ENCODE results near the gene SLCO2B1. TPM values are rescaled to one million over a fixed set of nuclear protein-coding genes. Genes with fewer than 3 reads are reported as not detected.

The SLCO2B1 gene
- polyA plus RNA-seq, 1 donor = 8.2 TPM

DNA sequence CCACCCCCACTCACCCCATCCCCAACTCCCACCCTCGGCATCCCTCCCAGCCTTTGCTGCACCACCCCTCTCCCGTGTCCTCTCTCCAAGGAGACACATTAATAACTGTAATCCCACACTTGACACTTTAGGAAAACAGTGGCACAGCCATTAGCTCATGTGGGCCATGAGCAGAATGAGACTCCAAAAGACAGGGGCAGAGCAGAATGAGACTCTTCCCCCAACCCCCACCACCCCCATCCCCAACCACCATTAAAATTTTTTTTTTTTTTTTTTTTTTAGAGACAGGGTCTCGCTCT, 6.2 kb upstream of the SLCO2B1 start:
- DNase-seq = no peak

DNA sequence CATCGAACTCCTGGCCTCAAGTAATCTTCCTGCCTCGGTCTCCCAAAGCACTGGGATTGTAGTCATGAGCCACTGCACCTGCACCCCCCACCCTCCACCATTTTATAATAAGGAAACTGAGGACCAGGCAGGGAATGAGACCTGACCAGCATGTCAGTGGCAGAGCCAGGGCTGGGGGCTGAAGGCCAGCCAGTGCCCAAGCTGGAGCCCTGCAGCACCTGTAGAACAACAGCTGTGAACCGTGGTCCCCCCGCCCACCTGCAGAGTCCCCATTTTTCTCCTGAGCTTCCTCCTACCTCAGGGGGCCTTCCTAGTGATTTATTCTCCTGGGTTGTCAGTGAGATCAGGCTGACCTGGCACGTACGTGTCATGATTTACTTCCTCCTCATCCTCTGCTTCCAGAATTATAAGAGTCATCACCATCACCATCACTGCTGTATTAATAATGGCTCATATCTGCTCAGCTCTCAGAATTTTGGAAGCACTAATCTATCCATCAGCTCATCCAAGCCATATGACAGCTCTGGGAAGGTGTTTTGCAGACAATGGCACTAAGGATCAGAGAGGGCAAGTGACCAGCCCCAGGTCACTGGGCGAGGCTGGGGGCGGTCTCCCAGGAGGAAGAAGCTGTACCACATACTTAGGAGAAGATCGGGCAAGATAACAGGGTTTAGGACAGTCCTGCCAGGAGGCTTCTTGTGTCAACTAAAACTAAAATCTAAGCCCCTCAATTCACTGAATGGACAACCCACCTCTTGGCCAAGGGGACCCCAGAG, 5.5 kb upstream of the SLCO2B1 start:
- DNase-seq = no peak

DNA sequence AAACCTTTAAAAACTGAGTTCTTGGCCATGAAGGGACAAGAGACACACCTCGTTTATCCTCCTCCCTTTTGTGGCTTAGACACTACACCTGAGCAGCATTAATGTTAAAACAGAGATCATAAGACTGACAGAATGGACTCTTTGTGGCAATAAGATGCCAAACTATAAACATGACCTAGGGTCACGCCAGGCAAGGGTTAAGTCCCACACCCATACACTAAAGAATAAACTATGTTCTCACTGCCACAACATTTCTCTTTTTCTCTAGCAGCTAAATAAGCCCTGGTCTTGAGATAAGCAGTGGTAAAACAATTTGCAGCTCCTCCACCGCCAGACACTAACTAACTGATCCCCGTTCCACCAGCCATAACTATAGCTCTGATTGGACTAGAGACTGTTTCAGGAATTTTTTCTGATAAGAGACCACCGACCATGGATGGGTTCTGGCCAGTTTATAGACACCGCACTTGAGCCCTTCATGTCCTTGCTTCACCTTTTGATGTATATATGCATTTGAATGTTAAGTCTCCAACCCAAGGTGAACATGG, 4.9 kb upstream of the SLCO2B1 start:
- no peak for DNase-seq

DNA sequence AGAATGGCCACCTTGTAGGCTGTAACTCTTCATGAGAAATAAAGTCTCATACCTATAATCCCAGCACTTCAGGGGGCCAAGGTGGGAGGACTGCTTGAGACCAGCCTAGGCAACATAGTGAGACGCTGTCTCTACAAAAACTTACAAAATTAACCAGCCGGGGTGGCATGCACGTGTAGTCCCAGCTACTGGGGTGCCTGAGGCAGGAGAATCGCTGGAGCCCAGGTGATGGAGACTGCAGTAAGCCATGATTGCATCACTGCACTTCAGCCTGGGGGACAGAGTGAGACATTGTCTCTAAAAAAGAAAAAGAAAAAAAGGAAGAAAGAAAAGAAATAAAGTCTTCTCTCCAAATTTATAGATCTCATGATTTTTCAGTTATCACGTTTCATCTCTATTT, 4.2 kb upstream of the SLCO2B1 start:
- DNase-seq = no peak

DNA sequence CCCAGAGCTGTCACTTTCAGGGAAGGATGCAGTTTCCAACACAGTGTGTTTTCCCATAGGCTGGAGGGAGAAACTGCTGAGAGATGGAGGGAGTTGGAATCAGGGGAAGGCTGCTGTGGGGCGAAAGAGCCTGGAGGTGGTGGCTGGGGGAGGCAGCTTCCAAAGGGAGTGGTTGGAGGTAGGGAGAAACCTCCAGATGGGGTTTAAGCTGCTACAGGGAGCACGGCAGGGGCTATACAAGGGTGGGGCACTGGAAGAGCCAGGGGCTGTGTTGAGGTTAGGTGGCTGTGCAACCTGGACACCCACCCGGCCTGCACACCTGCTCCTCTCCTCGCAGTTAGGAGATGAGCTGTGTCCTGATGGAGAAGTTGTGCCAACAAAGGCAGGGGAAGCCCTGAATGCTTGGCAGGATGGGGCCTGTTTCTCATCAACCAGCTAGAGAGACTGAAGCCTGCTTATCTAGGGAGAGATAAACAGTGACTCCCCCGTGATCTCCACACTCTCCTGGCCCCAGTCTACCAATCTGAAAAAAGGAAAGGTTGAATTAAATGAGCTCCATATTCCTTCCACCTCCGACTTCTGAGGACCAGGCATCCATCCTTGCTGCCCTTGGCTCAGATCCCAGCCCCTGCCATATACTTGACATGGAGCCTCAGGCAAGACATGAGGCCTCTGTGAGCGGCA, 3.6 kb upstream of the SLCO2B1 start:
- DNase-seq = no peak

DNA sequence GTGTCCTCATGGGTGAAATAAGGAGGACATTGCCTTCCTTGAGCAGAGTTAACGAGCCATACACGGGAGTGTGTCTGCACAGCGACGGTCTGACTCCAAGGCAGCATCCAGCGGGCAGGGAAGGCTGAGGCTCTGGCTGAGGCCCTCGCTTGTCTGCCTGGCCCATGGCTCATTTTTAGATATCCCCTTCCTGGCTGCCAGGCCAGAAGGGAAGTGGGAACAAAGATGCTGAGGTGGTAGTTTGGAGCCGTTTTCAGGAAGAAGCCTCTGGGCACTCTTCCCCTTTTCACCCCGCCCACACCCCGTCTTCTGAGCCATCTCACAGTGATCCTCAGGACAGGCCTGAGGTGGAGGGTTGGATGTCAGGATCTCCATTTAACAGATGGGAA, 3.0 kb upstream of the SLCO2B1 start:
- no peak for DNase-seq

DNA sequence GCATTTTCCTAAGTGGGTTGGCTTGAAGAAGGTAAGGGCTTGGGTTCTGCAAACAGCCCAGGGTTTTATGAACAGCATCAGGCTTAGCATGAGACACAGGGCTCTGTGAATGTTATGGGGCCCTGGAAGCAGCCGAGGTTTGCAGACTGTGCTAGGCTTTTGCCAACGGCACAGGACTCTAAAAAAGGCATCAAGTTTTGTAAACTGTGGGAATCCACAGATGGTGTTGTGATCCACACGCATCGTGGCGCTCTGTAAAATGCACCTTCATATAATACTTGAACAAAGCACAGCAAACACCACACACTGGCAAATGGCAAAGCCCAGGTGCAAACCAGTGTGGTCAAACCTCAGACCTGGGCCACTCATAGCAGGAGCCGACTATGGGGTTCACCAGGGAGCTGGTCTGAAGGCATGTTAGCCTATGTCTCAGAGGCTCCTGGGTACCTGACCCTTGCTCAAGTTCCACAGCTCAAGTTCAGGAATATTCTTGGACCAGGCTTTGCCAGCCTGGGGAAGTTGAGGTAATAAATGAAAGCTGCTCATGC, 2.4 kb upstream of the SLCO2B1 start:
- DNase-seq = no peak

DNA sequence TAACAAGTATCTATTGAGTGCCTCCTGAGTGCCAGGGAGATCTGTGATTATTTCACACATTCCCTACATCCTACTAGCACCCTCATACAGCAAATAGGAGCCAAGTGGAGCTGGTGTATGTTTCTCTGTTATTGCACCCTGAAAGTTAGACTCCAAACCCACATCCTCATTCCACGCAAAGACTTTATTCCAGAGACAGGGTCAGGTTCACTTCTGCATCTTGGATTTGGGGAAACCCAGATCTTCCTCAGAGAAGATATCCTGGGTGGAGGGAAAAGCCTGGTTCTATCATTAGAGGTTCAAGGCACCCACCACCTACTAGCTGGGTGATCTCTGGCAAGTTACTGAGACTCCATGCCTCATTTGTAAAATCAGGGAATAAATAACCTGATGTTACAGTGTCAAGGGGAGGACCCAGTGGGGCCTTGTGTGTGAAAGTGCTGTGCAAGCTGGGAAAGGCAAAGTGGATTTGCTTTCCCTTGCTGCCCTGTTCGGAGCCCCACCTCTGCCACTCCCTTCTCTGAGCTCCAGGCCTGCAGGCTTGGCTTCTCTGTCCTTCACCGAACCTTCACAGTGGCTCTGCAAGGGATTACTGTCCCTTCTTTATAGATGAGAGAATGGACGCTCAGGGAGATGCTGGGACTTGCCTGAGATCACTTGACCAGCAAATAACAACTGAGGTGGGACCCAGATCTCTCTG, 991 bp upstream of the SLCO2B1 start:
- DNase-seq = no peak

DNA sequence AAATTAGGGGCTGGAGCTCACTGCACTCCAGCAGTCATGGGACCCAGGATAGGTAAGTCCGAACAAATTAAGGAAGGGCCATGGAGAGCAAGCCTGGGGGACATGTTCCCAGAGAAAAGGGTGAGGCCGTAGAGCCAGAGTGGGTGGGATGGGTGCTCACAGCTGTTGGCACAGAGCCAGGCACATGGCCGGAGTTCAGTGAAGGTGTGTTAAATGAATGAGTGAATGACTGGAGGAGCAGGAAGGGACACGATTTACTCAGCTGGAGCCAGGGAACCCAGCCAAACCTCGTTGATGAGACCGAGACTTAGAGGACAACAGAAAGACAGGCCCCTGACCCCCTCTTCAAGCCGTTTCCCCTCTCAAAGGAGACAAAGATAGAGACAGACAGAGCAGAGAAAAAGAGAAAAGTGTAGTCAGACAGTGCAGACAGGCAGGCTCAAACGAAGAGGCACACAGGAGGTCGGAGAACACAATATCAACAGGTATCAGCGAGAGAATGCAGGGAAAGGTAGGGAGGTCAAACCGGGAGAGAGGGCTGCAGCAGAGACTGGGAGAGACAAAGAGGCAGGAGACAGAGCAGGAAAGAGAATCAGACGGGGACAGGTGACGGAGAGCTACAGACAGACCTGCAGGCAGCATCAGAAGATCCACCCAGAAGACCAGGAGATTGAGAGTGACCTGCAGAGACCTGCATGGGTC, 590 bp downstream of the SLCO2B1 start:
- DNase-seq = no peak

DNA sequence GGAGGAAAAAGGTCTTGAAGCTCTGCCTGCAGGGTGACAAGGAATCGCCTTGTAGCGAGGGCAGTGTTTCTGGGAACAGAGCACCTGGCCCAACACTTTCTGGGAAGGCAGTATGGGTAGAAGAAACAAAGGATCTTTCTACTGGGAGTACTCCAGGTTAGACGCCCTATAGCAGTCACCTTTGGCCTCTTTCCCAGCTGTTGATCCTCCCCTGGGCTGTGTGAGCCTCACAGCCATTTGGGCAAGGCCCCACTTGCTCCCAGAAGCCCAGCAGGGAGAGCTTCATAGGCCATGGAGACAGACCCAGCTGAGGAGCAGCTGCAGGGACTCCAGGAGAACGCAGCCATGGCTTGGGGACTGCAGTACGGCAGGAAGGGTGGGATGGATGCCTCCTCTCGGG, 1.2 kb downstream of the SLCO2B1 start:
- DNase-seq = no peak

DNA sequence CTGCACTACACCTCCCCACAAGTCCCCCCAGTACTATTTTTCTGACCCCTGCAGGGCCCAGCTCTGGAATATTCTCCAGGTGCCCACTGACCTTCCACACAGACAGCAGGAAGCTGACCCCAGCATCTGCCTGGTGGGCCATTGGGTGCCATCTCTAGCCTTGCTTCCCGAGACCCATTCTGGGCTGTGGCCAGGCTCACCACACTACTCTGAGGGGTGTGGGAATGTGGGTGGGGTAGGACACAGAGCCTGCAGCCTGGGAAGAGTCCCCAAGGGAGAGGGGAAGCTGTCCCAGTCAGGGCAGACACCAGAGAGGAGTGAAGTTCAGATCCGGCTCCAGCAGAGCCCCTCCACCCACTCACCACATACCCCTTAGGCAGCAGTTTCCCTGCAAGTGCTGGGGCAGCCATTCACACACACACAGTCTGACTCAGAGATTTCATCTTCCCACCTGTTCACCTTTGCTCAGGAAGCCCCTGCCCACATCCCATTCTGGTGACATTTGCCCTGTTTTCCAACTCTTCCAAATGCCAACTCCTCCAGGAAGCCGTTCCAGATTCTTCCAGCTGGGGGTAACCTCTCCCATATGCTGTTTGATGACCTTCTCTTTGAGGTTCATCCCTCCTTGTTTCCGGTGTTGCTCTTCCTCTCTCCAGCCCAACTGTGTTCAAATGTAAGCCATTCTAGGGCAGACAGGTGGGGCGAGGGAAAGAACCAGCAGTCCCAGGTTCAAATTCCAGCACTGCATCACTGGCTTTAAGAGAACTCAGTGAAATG, 1.9 kb downstream of the SLCO2B1 start:
- no peak for DNase-seq

DNA sequence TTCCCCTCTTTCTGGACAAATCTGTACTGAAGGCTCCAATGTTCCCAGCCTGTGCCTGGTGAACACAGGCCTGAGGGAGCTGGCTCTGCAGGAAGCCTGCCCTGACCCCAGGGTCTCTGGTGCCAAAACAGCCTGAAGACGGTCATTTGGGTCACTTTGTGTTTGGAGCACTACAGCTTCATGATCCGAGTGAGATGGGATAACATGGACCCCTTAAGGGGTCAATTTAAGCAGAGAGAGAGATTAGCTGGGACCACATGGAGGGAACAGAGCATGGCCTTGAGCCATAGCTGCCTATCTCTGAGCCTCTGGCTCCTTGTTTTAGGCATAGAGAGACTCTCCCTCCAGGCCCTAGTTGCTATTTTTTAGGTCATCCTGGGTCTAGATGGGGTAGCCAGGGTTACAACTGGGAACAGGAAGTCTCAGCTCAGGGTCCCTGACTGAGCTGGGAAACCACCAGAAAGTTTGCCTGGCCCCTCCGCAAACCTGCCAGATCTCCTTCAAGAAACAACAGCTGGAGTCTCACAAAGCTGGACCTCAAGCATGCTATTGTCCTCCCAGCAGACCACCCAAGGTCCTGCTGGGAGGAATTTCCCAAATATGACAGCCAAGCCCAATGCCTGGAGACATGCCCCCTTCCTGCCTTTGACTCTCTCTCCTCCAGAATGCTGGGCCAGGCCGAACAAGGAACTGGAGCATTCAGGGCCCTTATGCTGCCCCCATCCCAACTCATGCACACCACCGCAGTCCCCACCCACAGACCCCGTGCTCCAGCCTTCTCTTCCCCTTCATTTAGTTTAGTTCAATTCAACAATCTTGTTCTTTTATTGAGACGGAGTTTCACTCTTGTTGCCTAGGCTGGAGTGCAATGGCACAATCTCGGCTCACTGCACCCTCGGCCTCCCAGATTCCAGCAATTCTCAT, 4.0 kb downstream of the SLCO2B1 start:
- no peak for DNase-seq

DNA sequence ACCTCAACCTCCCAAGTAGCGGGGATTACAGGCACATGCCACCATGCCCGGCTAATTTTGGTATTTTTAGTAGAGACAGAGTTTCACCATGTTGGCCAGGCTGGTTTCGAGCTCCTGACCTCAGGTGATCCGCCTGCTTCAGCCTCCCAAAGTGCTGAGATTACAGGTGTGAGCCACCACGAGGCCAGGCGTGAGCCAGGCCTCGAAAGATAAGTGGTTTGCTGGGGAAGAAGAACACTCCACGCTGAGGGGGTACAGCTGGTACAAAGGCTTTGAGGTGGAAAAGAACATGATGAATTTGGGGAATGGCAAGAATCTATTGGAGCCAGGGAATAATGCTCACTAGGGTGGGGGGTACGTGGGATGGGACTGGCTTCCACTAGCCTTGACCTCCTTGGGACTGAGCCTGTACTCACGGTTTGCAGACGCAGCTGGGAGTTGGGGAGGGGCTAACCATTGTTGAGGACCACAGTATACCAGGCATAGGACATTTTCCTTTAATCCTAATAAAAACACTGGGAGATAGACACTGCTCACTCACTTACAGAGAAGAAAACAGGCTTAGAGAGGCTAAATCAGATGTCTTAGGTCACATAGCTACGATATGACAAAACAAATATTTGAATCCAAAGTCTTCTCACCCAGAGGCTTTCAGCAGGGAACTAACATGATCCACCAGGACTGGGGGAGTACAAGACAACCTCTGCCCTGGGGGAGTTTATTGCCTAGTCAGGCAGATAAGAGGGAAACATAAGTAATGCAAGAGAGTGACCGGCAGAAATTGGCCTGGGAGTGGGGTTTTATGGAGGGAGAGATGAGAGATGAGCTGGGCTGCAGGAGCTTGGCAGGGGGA, 4.9 kb downstream of the SLCO2B1 start:
- DNase-seq = no peak

DNA sequence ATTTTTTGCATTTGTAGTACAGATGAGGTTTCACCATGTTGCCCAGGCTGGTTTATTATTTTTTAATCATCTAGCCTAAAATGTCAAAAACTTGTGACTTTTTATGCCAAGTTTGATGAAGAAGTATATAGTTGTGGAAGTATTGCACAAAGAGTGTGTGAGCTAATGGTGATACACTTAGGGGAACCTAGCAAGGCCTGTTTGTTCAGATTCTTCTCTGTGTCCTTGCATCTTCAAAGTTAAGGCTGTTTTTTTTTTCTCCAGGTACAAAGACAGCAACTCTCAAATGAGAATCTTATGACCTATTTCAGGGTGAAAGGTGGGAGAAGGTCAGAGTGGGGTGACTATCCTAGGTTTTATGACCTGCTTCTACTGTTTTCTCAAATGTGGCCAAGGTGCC, 7.3 kb downstream of the SLCO2B1 start:
- no peak for DNase-seq

DNA sequence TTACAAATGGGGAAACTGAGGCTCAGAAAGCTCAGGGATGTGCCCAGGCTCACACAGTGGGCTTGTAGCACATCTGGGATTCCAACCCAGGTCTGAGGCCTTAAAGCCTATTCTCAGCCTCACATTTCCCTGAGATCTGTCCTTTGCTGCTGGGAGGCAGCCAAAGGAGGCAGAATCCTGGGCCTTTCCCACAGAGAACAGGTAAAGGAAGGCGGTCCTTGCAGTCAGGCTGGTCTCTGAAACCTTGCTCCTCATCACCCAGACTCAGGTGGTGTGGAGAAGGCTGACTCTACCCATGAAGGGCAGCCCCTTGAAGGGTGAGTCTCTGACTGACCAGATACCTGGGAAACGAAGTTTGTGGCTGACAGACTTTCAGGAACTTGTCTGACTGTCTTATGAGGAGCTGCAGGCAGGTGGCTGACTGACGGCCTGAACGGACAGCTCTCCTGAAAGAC, 7.8 kb downstream of the SLCO2B1 start:
- DNase-seq = no peak

DNA sequence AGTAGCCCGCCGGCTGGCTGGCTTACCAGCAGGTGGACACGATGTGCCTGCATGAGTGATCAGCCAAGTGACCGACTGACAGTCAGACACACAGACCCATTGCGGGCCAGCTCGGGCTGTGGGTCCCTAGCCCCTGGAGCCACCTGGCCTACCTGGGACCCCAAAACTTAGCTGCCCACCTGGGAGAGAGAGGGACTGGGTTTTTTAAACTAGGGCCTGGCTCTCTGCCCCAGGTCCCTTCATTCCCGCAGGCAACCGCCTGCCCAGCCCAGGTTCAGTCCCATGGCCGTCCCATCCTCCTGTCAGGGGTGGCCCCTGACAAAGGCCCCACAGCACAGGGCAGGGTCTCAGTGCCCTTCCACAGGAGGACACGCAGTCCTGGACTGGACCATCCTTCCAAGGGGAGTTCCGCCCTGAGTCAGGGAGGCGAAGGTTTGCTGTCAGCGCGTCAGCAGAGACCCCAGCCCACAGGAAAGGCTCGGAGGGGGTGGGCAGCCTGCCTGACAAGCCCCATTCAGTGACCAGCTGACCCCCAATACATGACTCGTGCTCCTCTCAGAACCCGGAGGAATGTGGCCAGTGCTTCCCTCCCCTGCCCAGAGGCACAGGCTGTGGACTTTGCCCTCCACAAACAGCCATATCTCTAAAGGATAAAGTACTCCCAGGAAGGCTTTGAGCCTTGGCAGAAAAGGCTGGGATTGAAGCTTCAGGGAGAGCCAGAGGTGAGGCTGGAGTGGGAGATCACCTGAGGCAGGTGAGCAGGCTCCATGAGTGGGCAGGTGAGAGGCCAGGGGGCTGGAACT, 8.4 kb downstream of the SLCO2B1 start:
- no peak for DNase-seq

DNA sequence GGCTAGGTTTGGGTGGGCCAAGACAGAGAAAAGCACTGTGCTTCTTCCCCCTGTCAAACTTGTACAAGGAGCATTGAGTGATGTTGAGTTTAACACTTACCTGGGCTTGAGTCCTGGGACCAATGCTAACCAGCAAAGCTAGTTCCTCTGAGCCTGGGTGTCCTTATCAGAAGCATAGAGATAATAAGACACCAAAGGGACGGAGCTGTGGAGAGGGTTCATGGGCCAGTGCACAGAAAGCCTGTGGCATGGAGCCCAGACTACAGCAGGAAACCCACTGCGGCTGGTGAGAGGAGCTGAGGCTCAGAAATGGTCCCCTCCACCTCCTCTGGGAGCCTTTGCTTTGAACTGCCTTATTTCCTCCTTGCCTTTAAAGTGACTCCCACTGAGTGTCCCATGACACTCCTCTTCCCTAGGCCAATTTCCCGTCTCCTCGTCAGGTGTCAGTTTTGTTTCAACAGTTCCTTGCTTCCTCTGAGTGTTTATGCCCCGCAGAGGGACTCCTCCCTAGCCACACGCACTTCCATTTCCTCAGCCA, 9.4 kb downstream of the SLCO2B1 start:
- no peak for DNase-seq

DNA sequence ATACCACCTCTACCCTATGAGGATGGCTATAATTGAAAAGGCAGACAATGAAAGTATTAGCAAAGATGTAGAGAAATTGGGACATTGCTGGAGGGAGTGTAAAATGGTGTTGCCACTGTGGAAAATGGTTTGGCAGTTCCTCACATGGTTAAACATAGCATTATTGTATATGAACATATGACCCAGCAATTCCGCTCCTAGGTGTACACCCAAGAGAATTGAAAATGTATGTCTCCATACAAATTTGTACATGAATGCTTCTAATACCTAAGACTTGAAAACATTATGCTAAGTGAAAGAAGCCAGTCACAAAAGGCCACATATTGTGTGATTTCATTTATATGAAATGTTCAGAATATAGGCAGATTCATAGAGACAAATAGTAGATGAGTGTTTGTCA, 10.0 kb downstream of the SLCO2B1 start:
- no peak for DNase-seq

Measured in left kidney (tissue), 2 donors.